Breast epithelium (tissue), 4 donors: ENCODE measurements around the gene TMEM238L. TPM values are rescaled to one million over a fixed set of nuclear protein-coding genes. Genes with fewer than 3 reads are reported as not detected.

ENCODE experiments used
- DNase-seq, 2 donors: peaks; one replicate each; pipeline ENCODE4 v3.0.0-alpha.2; 2019; ENCODE audit warnings: low spot score in 2 of 2
- H3K27ac ChIP-seq, 2 donors: fragments of 200-600 bp; sonication (generic) in 1 of 2; one replicate each; pipeline ENCODE4 v1.5.1; 2016 to 2019; ENCODE audit warnings: mild to moderate bottlenecking in 1 of 2
- H3K27me3 ChIP-seq, 2 donors: fragments of 200-600 bp; sonication (generic) in 1 of 2; one replicate each; pipeline versions ENCODE4 v1.5.1 to v1.6.0; 2017 to 2019; ENCODE audit warnings: control low read depth in 1 of 2, mild to moderate bottlenecking in 1 of 2
- H3K36me3 ChIP-seq: fragments of 200-600 bp; one replicate; pipeline ENCODE4 v1.5.1; 2019
- H3K4me1 ChIP-seq, 2 donors: fragments of 200-600 bp; sonication (generic); one replicate each; pipeline ENCODE4 v1.5.1; 2016 to 2019; ENCODE audit warnings: control low read depth in 1 of 2
- H3K4me3 ChIP-seq, 3 donors: fragments of 200-600 bp; sonication (generic); 1 replicate in 2 of 3; 2 replicates in 1 of 3; pipeline ENCODE4 v1.5.1; 2016 to 2019; ENCODE audit warnings: mild to moderate bottlenecking in 3 of 3, moderate library complexity in 2 of 3
- H3K9me3 ChIP-seq, 2 donors: fragments of 200-600 bp; sonication (generic) in 1 of 2; one replicate each; pipeline ENCODE4 v1.5.1; 2016 to 2019; ENCODE audit warnings: control low read depth in 1 of 2
- CTCF ChIP-seq, 3 donors: fragments of 450-650 bp; IDR thresholded peaks; one replicate each; pipeline ENCODE4 v1.5.1; 2016 to 2017; ENCODE audit warnings: antibody characterized with exemption in 3 of 3, mild to moderate bottlenecking in 3 of 3, moderate library complexity in 3 of 3
- POLR2A ChIP-seq: fragments of 450-650 bp; IDR thresholded peaks from one replicate; pipeline ENCODE4 v1.6.1; 2016; ENCODE audit warnings: antibody characterized with exemption, mild to moderate bottlenecking, moderate library complexity
- POLR2AphosphoS5 ChIP-seq, 3 donors: sonication (generic); formaldehyde crosslinking; IDR thresholded peaks; one replicate each; pipeline ENCODE4 v1.6.1; 2017; ENCODE audit warnings: antibody characterized with exemption in 3 of 3
- intact Hi-C: fragments of 100-400 bp; cut with DNase I; formaldehyde crosslinking; loops from one replicate; pipeline ENCODE4 v1.15.1; 2023; ENCODE audit warnings: low total_unique reads
- total RNA-seq, 3 donors: library from RNA; depleted of rRNA; stranded (reverse); fragments of >200 nt; gene quantifications; one replicate each; pipeline ENCODE4 v1.1.0, GENCODE V29; 2016

Gene TMEM238L
- total RNA-seq, 3 donors from 2014 or later, result 0.66 TPM; not detected in 2

- Histone ChIP-seq H3K27me3 (no peaks in the 10 kb centered on the region), H3K27ac (no peak overlapping the region), H3K36me3 (no peaks in the 10 kb centered on the region), H3K4me1 (peaks cover 21 to 32% of the 10 kb centered on the region in 2 donors), H3K4me3 (no peak overlapping the region), H3K9me3 (no peaks in the 10 kb centered on the region)
- intact Hi-C loops, result no loop called here
- DNase-seq, result no peak
- no peak for TF ChIP-seq CTCF (IDR thresholded peaks at IDR 0.05)
- no peak for TF ChIP-seq POLR2A
- TF ChIP-seq POLR2AphosphoS5 (IDR thresholded peaks at IDR 0.05), result no peak
Observed at GRCh38 chr17:10793256-10793655, 10.6 kb downstream of the TMEM238L start.

GRCh38 chr17:10792151-10792550, 11.7 kb downstream of the TMEM238L start:
- peak; percentile 60 to 75 for DNase-seq
- intact Hi-C loops, result no loop called here
- Histone ChIP-seq H3K27ac (peak overlapping the region; percentile 68 to 91), H3K9me3 (no peaks in the 10 kb centered on the region), H3K4me3 (no peak overlapping the region), H3K4me1 (peaks cover 12 to 32% of the 10 kb centered on the region in 2 donors), H3K36me3 (no peaks in the 10 kb centered on the region), H3K27me3 (no peaks in the 10 kb centered on the region)
- no peak for TF ChIP-seq CTCF (IDR thresholded peaks at IDR 0.05)
- TF ChIP-seq POLR2A, result no peak
- TF ChIP-seq POLR2AphosphoS5 (IDR thresholded peaks at IDR 0.05), result peak in 1 of 3 donors; percentile 20

GRCh38 chr17:10790491-10791401, 13.2 kb downstream of the TMEM238L start:
- Histone ChIP-seq H3K4me3 (no peak overlapping the region), H3K27me3 (no peaks in the 10 kb centered on the region), H3K9me3 (no peaks in the 10 kb centered on the region), H3K27ac (peak overlapping the region; percentile 68 to 91), H3K4me1 (peaks cover 12 to 32% of the 10 kb centered on the region in 2 donors), H3K36me3 (no peaks in the 10 kb centered on the region)
- peak in 1 of 2 donors; percentile 67 for DNase-seq
- TF ChIP-seq POLR2A (no peak), CTCF (IDR thresholded peaks at IDR 0.05) (no peak), POLR2AphosphoS5 (IDR thresholded peaks at IDR 0.05) (peak in 2 of 3 donors; percentile 57 to 61)
- intact Hi-C loops, result no loop called here

GRCh38 chr17:10789694-10790271, 14.1 kb downstream of the TMEM238L start:
- Histone ChIP-seq H3K27ac (peak overlapping the region; percentile 68 to 91), H3K4me1 (peaks cover 12 to 32% of the 10 kb centered on the region in 2 donors), H3K4me3 (no peak overlapping the region), H3K36me3 (no peaks in the 10 kb centered on the region), H3K9me3 (no peaks in the 10 kb centered on the region), H3K27me3 (no peaks in the 10 kb centered on the region)
- DNase-seq, result no peak
- TF ChIP-seq POLR2AphosphoS5 (IDR thresholded peaks at IDR 0.05), result no peak
- TF ChIP-seq CTCF (IDR thresholded peaks at IDR 0.05), result no peak
- TF ChIP-seq POLR2A, result no peak
- intact Hi-C loops, result no loop called here
